H1 (cell line): Measurements from ENCODE around the gene FAR2. TPM values are rescaled to one million over a fixed set of nuclear protein-coding genes. Genes with fewer than 3 reads are reported as not detected.

ENCODE experiments used
- CTCF ChIA-PET: fragments of 300-600 bp; sonication (Branson Sonifier 250); formaldehyde crosslinking; loops from one replicate; lab custom pipeline; 2021; ENCODE audit not compliant: partially characterized antibody; lab: Charles Lee
- POLR2A ChIA-PET: fragments of 300-600 bp; sonication (Branson Sonifier 250); formaldehyde crosslinking; loops from one replicate; lab custom pipeline; 2021; ENCODE audit warnings: inconsistent platforms; ENCODE audit not compliant: partially characterized antibody; lab: Charles Lee
- DNase-seq, 2 experiments: peaks; one replicate each; pipeline versions ENCODE4 v3.0.0 to v3.0.0-alpha.2; 2010 to 2022; ENCODE audit warnings: low spot score in 2 of 2, low read depth in 1 of 2, mixed read lengths in 1 of 2
- FAIRE-seq: peaks from 2 replicates; lab custom pipeline; 2011; peaks lifted over from hg19 to GRCh38; lab: Jason Lieb, UNC
- H2AFZ ChIP-seq: 2 replicates; pipeline ENCODE4 v1.8.1; 2012; ENCODE audit warnings: low read length, inconsistent platforms
- H2AK5ac ChIP-seq: 2 replicates; pipeline ENCODE4 v1.6.1; 2013; ENCODE audit warnings: low read depth, low read length
- H2BK120ac ChIP-seq: replicated peaks from 2 replicates; pipeline ENCODE3; 2013; ENCODE audit warnings: low read depth, low read length, inconsistent platforms
- H2BK12ac ChIP-seq: 2 replicates; pipeline ENCODE4 v1.6.1; 2013; ENCODE audit warnings: low read depth, low read length
- H2BK15ac ChIP-seq: 2 replicates; pipeline ENCODE4 v1.6.1; 2013; ENCODE audit warnings: low read length
- H2BK20ac ChIP-seq: 2 replicates; pipeline ENCODE4 v1.6.1; 2013; ENCODE audit warnings: low read length
- H2BK5ac ChIP-seq: 2 replicates; pipeline ENCODE4 v1.6.1; 2013; ENCODE audit warnings: low read depth, low read length
- H3K14ac ChIP-seq: 2 replicates; pipeline ENCODE4 v1.6.1; 2013; ENCODE audit warnings: inconsistent platforms; ENCODE audit not compliant: insufficient read length
- H3K18ac ChIP-seq: 2 replicates; pipeline ENCODE4 v1.6.1; 2013; ENCODE audit warnings: low read length; ENCODE audit errors: extremely low read depth
- H3K23ac ChIP-seq: 2 replicates; pipeline ENCODE4 v1.6.1; 2013; ENCODE audit warnings: inconsistent platforms; ENCODE audit not compliant: insufficient read length
- H3K23me2 ChIP-seq: 2 replicates; pipeline ENCODE4 v1.6.1; 2013; ENCODE audit warnings: low read depth, low read length
- H3K27ac ChIP-seq: 2 replicates; pipeline ENCODE4 v1.6.1; 2011; ENCODE audit warnings: low read depth, low read length, inconsistent platforms
- H3K27me3 ChIP-seq, 4 experiments: replicated peaks in 1 of 4; 1 replicate in 1 of 4; 2 replicates in 3 of 4; pipeline versions ENCODE4 v1.6.1 to v1.8.1; 2011 to 2013; ENCODE audit warnings: low read length in 3 of 4, mild to moderate bottlenecking in 3 of 4, inconsistent platforms in 2 of 4, mixed read lengths in 2 of 4, moderate library complexity in 1 of 4; ENCODE audit not compliant: control insufficient read depth in 3 of 4, insufficient read depth in 3 of 4; ENCODE audit errors: extremely low read depth in 1 of 4
- H3K36me3 ChIP-seq, 4 experiments: 2 replicates each; pipeline versions ENCODE4 v1.6.1 to v1.8.1; 2011 to 2013; ENCODE audit warnings: mild to moderate bottlenecking in 4 of 4, low read length in 3 of 4, moderate library complexity in 2 of 4, control low read depth in 1 of 4, inconsistent platforms in 1 of 4; ENCODE audit not compliant: insufficient read depth in 4 of 4, control insufficient read depth in 2 of 4
- H3K4ac ChIP-seq: replicated peaks from 2 replicates; pipeline ENCODE3; 2013; ENCODE audit warnings: low read length, low read depth, mixed read lengths, inconsistent platforms; ENCODE audit not compliant: insufficient read length
- H3K4me1 ChIP-seq, 4 experiments: replicated peaks in 1 of 4; 1 replicate in 1 of 4; 2 replicates in 3 of 4; pipeline versions ENCODE4 v1.6.1 to v1.8.1; 2011 to 2013; ENCODE audit warnings: low read length in 3 of 4, inconsistent platforms in 2 of 4, mixed read lengths in 1 of 4; ENCODE audit not compliant: insufficient read depth in 4 of 4, control insufficient read depth in 3 of 4
- H3K4me2 ChIP-seq, 2 experiments: 2 replicates each; pipeline versions ENCODE4 v1.6.1 to v1.8.1; 2011 to 2013; ENCODE audit warnings: low read depth in 2 of 2, low read length in 2 of 2, control low read depth in 1 of 2, inconsistent platforms in 1 of 2, mild to moderate bottlenecking in 1 of 2; ENCODE audit not compliant: insufficient read depth in 1 of 2
- H3K4me3 ChIP-seq, 4 experiments: fragments of 200-600, 300-600 bp in 1 of 4; sonication (generic), shearing (Covaris generic), sonication (Bioruptor Twin) in 1 of 4; 2 replicates each; pipeline versions ENCODE4 v1.5.1 to v1.8.1; 2011 to 2016; ENCODE audit warnings: low read length in 4 of 4, low read depth in 3 of 4, control low read depth in 2 of 4, inconsistent platforms in 2 of 4, mild to moderate bottlenecking in 2 of 4, mixed read lengths in 1 of 4, moderate library complexity in 1 of 4; ENCODE audit not compliant: insufficient read depth in 2 of 4; ENCODE audit errors: extremely low read depth in 1 of 4
- H3K56ac ChIP-seq: replicated peaks from 2 replicates; pipeline ENCODE3; 2013; ENCODE audit warnings: low read depth, mild to moderate bottlenecking, mixed read lengths, low read length, inconsistent platforms; ENCODE audit not compliant: insufficient read length
- H3K79me1 ChIP-seq: 2 replicates; pipeline ENCODE4 v1.6.1; 2013; ENCODE audit warnings: low read depth, low read length, control low read depth
- H3K79me2 ChIP-seq, 2 experiments: 2 replicates each; pipeline versions ENCODE4 v1.6.1 to v1.8.1; 2012 to 2013; ENCODE audit warnings: low read length in 2 of 2, mild to moderate bottlenecking in 2 of 2, inconsistent platforms in 1 of 2; ENCODE audit not compliant: insufficient read depth in 2 of 2, control insufficient read depth in 1 of 2
- H3K9ac ChIP-seq, 4 experiments: replicated peaks in 1 of 4; 1 replicate in 1 of 4; 2 replicates in 3 of 4; pipeline versions ENCODE4 v1.6.1 to v1.8.1; 2011 to 2013; ENCODE audit warnings: low read depth in 3 of 4, low read length in 3 of 4, control low read depth in 2 of 4, mild to moderate bottlenecking in 2 of 4, moderate library complexity in 2 of 4, inconsistent platforms in 1 of 4; ENCODE audit errors: extremely low read depth in 1 of 4
- H3K9me3 ChIP-seq, 2 experiments: 2 replicates each; pipeline versions ENCODE4 v1.6.1 to v1.8.1; 2012 to 2013; ENCODE audit warnings: mild to moderate bottlenecking in 2 of 2, moderate library complexity in 2 of 2, control low read depth in 1 of 2, inconsistent platforms in 1 of 2, low read depth in 1 of 2, low read length in 1 of 2, mixed read lengths in 1 of 2; ENCODE audit not compliant: insufficient read depth in 2 of 2
- H4K20me1 ChIP-seq, 2 experiments: replicated peaks in 1 of 2; 2 replicates each; pipeline versions ENCODE3 to v1.8.1; 2011 to 2013; ENCODE audit warnings: inconsistent platforms in 2 of 2, low read length in 2 of 2, mild to moderate bottlenecking in 1 of 2; ENCODE audit not compliant: insufficient read depth in 2 of 2, control insufficient read depth in 1 of 2
- H4K5ac ChIP-seq: 2 replicates; pipeline ENCODE4 v1.6.1; 2013; ENCODE audit warnings: low read length, low read depth, mixed read lengths, inconsistent platforms; ENCODE audit not compliant: insufficient read length
- H4K8ac ChIP-seq: 2 replicates; pipeline ENCODE4 v1.8.0; 2013; ENCODE audit warnings: mild to moderate bottlenecking, moderate library complexity, low read length, inconsistent platforms; ENCODE audit not compliant: insufficient read depth; ENCODE audit errors: extremely low read depth
- H4K91ac ChIP-seq: replicated peaks from 2 replicates; pipeline ENCODE3; 2013; ENCODE audit warnings: low read length, mixed read lengths, inconsistent platforms; ENCODE audit not compliant: insufficient read length
- CBX8 ChIP-seq: fragments of 300-800, 300-1000 bp; sonication (generic); IDR thresholded peaks from 2 replicates; pipeline ENCODE4 v1.7.1; 2016; ENCODE audit warnings: low read depth, low read length, borderline replicate concordance
- CEBPB ChIP-seq: IDR thresholded peaks from 2 replicates; pipeline ENCODE4 v1.6.1; 2012; ENCODE audit warnings: low read depth, low read length
- GTF2F1 ChIP-seq: IDR thresholded peaks from 2 replicates; pipeline ENCODE4 v1.6.1; 2012; ENCODE audit warnings: low read depth, low read length, improper control_type of control experiment, borderline replicate concordance
- PHF8 ChIP-seq: fragments of 200-600 bp; sonication (generic); conservative IDR thresholded peaks from 2 replicates; pipeline ENCODE4 v1.7.1; 2012; ENCODE audit warnings: low read depth, mild to moderate bottlenecking, inconsistent platforms, low read length, moderate library complexity
- POLR2AphosphoS5 ChIP-seq: IDR thresholded peaks from 2 replicates; pipeline ENCODE4 v1.6.1; 2011; ENCODE audit warnings: low read depth, low read length
- RXRA ChIP-seq: IDR thresholded peaks from 2 replicates; pipeline ENCODE4 v1.6.1; 2011; ENCODE audit warnings: low read depth, mild to moderate bottlenecking, low read length, moderate library complexity; ENCODE audit not compliant: insufficient read depth
- WGBS, 2 experiments: shearing (Covaris generic) in 1 of 2; methylation state at CpG; one replicate each; pipeline versions ENCODE4 v1.1.6 to v1.1.7; 2013 to 2015; ENCODE audit warnings: low lambda C conversion rate in 2 of 2, mixed read lengths in 2 of 2, inconsistent platforms in 1 of 2, low coverage in 1 of 2, missing lambda C conversion rate in 1 of 2; ENCODE audit not compliant: insufficient replicate concordance in 2 of 2, insufficient coverage in 1 of 2, insufficient read length in 1 of 2; ENCODE audit errors: extremely low coverage in 1 of 2, missing lambda C conversion rate in 1 of 2; 5-methylcytosine and 5-hydroxymethylcytosine counted together
- polyA plus RNA-seq, 7 experiments: library from polyadenylated mRNA; depleted of rRNA in 3 of 7; stranded (reverse) in 5 of 7; unstranded in 2 of 7; fragments of >200 nt in 5 of 7; fragments of 200-250 nt in 2 of 7; gene quantifications; 1 replicate in 5 of 7; 2 replicates in 1 of 7; 4 replicates in 1 of 7; pipeline versions ENCODE4 v1.2.1 to v1.2.3, GENCODE V29; 2011 to 2013; ENCODE audit warnings: missing spikeins in 2 of 7, mixed read lengths in 2 of 7
- total RNA-seq: library from RNA; stranded (reverse); fragmentation: NEBNext Ultra II Directional; extraction: Animal tissue kit (Norgen Biotek cat#: 25700); gene quantifications from 2 replicates; pipeline ENCODE4 v1.2.1, GENCODE V29; 2021
- TF ChIP-seq, protein P1 (sequence below): IDR thresholded peaks from 2 replicates; pipeline ENCODE4 v1.6.1; 2012; ENCODE audit warnings: inconsistent platforms

FAR2 gene
- total and polyA plus RNA-seq, 2 of the 8 experiments (the other 6 are each of a cell fraction or from before 2014, with no cell fraction given): 24.0 to 24.1 TPM

DNA sequence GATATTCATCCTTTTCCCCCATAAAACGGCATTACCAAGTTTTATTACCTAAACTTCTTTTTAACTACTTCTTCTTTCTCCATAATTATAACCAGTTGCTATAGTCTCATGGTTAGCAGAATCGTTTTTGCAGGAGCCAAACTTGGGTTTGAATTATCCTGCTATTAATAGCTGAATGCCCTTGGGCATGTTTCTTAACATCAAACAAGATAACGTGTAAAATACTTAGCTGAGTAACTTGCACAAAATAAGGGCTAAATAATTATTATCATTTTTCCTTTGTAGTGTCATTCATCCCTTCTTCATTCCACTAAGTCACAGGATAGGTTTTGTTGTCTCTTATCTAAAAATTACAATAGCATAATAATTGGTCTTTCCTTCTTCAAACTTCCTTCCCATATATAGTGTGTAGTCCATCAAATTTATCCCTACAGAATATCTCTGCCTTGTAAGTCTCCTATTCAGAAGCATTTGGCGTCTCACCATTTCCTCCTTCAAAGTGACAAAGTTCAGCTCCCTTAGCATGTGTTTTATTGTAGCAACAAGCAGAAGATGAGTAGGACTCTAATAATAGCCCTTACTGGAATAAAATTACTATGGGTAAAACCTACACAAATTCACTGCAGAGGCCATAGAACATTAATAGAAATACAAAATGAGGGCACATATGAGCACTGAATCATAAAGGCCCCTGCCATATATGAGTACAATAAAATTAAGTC, 63.8 kb downstream of the FAR2 start:
- H2AK5ac ChIP-seq: no peak overlapping the region
- ChIA-PET POLR2A (no interaction called here), CTCF (no interaction called here)
- no peaks in the 10 kb centered on the region for H3K27me3 ChIP-seq
- no peak overlapping the region for H3K4me3 ChIP-seq
- no peak overlapping the region for H4K8ac ChIP-seq
- H4K20me1 ChIP-seq: no peaks in the 10 kb centered on the region
- no peak overlapping the region for H3K14ac ChIP-seq
- TF ChIP-seq RXRA (no peak), CEBPB (no peak), POLR2AphosphoS5 (no peak), PHF8 (no peak), GTF2F1 (no peak), CBX8 (no peak)
- TF ChIP-seq, protein P1, sequence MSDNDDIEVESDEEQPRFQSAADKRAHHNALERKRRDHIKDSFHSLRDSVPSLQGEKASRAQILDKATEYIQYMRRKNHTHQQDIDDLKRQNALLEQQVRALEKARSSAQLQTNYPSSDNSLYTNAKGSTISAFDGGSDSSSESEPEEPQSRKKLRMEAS: no peak
- H3K27ac ChIP-seq: no peak overlapping the region
- no peaks in the 10 kb centered on the region for H3K79me1 ChIP-seq
- no peak for DNase-seq
- H3K9me3 ChIP-seq: no peaks in the 10 kb centered on the region
- no peak overlapping the region for H4K91ac ChIP-seq
- WGBS, 2 experiments: 91 to 100% methylated on average over 1 to 4 of the region's 4 CpGs
- H4K5ac ChIP-seq: no peak overlapping the region
- H2BK5ac ChIP-seq: no peak overlapping the region
- H3K56ac ChIP-seq: no peak overlapping the region
- H3K4ac ChIP-seq: no peak overlapping the region
- H3K4me2 ChIP-seq: no peak overlapping the region
- H2AFZ ChIP-seq: no peak overlapping the region
- H3K79me2 ChIP-seq: no peaks in the 10 kb centered on the region
- H2BK12ac ChIP-seq: no peak overlapping the region
- H2BK15ac ChIP-seq: no peak overlapping the region
- H3K23ac ChIP-seq: no peak overlapping the region
- FAIRE-seq: no peak
- H3K9ac ChIP-seq: no peak overlapping the region
- H3K4me1 ChIP-seq: no peaks in the 10 kb centered on the region
- no peaks in the 10 kb centered on the region for H3K36me3 ChIP-seq
- no peaks in the 10 kb centered on the region; the same call in 1 of the 2 replicates for H3K23me2 ChIP-seq
- H3K18ac ChIP-seq: no peak overlapping the region
- H2BK20ac ChIP-seq: no peak overlapping the region
- no peak overlapping the region for H2BK120ac ChIP-seq
